Measurements from ENCODE around the gene PCGF2. TPM values are rescaled to one million over a fixed set of nuclear protein-coding genes. Genes with fewer than 3 reads are reported as not detected.
A peak's percentile ranks its signal among the peaks of the same experiment; 100 is the strongest.

PCGF2 gene
- total and polyA plus RNA-seq, 10 of the 15 experiments (the other 5 are each of a cell fraction or from before 2014, with no cell fraction given): 2.7 to 35.6 (median 7.2) TPM

- TF ChIP-seq REST (IDR thresholded peaks at IDR 0.05; ENCODE audit: low read depth, low read length): no peak
- no peak for TF ChIP-seq BRCA1 (IDR thresholded peaks at IDR 0.05; ENCODE audit: low read depth, low read length)
- TF ChIP-seq SUZ12 (IDR thresholded peaks at IDR 0.05; ENCODE audit: unreplicated experiment): no peak
- no peak for TF ChIP-seq NR2C2 (IDR thresholded peaks at IDR 0.05; ENCODE audit: borderline replicate concordance, control insufficient read depth, insufficient read length, low read depth)
- TF ChIP-seq ZNF622 (IDR thresholded peaks at IDR 0.05): no peak
- TF ChIP-seq MTA3 (IDR thresholded peaks at IDR 0.05; ENCODE audit: borderline replicate concordance, low read length): peak; percentile 56; the same call in 1 of the 2 replicates
- no peak; the same call in 1 of the 2 replicates for TF ChIP-seq CHD1 (IDR thresholded peaks at IDR 0.05; ENCODE audit: low read depth, low read length)
- no peak; the same call in 1 of the 2 replicates for TF ChIP-seq ZNF207 (IDR thresholded peaks at IDR 0.05; ENCODE audit: borderline replicate concordance)
- peak; percentile 74 for TF ChIP-seq SIN3A (IDR thresholded peaks at IDR 0.05; ENCODE audit: low read depth, low read length)
- peak; percentile 71 for TF ChIP-seq BACH1 (IDR thresholded peaks at IDR 0.05; ENCODE audit: borderline replicate concordance)
- TF ChIP-seq SKIL (IDR thresholded peaks at IDR 0.05; ENCODE audit: low read depth, poor library complexity, severe bottlenecking): peak; percentile 34
- no peak for TF ChIP-seq ZBED1 (IDR thresholded peaks at IDR 0.05; ENCODE audit: borderline replicate concordance)
- no peak for TF ChIP-seq PAX8 (IDR thresholded peaks at IDR 0.05)
- TF ChIP-seq NRF1 (conservative IDR thresholded peaks at IDR 0.05; ENCODE audit: low read depth, low read length): no peak
- TF ChIP-seq PML (IDR thresholded peaks at IDR 0.05; ENCODE audit: low read length): peak; percentile 68; the same call in 1 of the 2 replicates
- TF ChIP-seq RELB (IDR thresholded peaks at IDR 0.05; ENCODE audit: low read depth): peak; percentile 84
- TF ChIP-seq PAX5 (IDR thresholded peaks at IDR 0.05; ENCODE audit: borderline replicate concordance, low read depth, low read length): peak; percentile 80
- no peak; the same call in none of the 2 replicates for TF ChIP-seq ZNF217 (IDR thresholded peaks at IDR 0.05)
- TF ChIP-seq SREBF2 (IDR thresholded peaks at IDR 0.05; ENCODE audit: low read length): no peak
- TF ChIP-seq BHLHE40 (IDR thresholded peaks at IDR 0.05; ENCODE audit: borderline replicate concordance in 1 of 2, low read depth in 2 of 2, low read length in 1 of 2): peak; percentile 24 to 30; a peak in 1 of 4 replicates
- TF ChIP-seq MYB (IDR thresholded peaks at IDR 0.05; ENCODE audit: borderline replicate concordance, low read depth, low read length): no peak
These were observed 44.2 kb downstream of the PCGF2 start (continued) for GRCh38 chr17:38703742-38704605.

Data from GM12878 (cell line).